Astrocyte of the cerebellum (primary cell): Measurements from ENCODE around the gene NPR3.
A peak's percentile ranks its signal among the peaks of the same experiment; 100 is the strongest.

Source experiments
- DNase-seq: peaks from one replicate; pipeline ENCODE4 v3.0.0-alpha.2; 2011; ENCODE audit warnings: low read depth
- H3K4me3 ChIP-seq: 2 replicates; pipeline ENCODE4 v1.5.1; 2011; ENCODE audit warnings: mild to moderate bottlenecking, low read depth, low read length, moderate library complexity
- in situ Hi-C: cut with HindIII; loops from 2 replicates; pipeline ENCODE4 v1.10.0; 2017; ENCODE audit warnings: low sequenced_read_pairs
- TF ChIP-seq, protein P1 (sequence below): IDR thresholded peaks from 2 replicates; pipeline ENCODE4 v1.5.1; 2012; ENCODE audit warnings: low read length, low read depth, moderate library complexity, mild to moderate bottlenecking; ENCODE audit errors: missing control alignments

Gene NPR3

DNA sequence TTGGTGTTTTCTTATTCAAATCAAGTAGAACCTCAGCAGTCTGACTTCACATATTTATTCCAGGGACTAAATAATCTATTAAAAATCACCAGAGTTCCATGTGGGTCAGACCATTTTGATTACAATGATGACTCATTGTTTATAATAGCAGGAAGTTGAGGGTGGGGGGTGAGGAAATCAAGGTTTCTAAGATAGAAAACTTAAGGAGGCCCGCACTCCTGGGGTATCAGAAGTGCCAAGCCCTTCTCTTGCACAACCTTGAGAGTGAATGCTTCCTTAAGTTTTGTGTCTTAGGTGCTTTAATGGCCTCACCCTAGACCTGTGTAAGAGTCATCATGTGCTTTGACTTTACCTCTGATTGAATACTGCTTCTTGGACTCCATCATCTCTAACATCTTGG lies 31.9 kb upstream of the NPR3 start:
- in situ Hi-C loops: no loop called here
- TF ChIP-seq, protein P1, sequence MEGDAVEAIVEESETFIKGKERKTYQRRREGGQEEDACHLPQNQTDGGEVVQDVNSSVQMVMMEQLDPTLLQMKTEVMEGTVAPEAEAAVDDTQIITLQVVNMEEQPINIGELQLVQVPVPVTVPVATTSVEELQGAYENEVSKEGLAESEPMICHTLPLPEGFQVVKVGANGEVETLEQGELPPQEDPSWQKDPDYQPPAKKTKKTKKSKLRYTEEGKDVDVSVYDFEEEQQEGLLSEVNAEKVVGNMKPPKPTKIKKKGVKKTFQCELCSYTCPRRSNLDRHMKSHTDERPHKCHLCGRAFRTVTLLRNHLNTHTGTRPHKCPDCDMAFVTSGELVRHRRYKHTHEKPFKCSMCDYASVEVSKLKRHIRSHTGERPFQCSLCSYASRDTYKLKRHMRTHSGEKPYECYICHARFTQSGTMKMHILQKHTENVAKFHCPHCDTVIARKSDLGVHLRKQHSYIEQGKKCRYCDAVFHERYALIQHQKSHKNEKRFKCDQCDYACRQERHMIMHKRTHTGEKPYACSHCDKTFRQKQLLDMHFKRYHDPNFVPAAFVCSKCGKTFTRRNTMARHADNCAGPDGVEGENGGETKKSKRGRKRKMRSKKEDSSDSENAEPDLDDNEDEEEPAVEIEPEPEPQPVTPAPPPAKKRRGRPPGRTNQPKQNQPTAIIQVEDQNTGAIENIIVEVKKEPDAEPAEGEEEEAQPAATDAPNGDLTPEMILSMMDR: no peak
- H3K4me3 ChIP-seq: no peak overlapping the region
- no peak for DNase-seq

DNA sequence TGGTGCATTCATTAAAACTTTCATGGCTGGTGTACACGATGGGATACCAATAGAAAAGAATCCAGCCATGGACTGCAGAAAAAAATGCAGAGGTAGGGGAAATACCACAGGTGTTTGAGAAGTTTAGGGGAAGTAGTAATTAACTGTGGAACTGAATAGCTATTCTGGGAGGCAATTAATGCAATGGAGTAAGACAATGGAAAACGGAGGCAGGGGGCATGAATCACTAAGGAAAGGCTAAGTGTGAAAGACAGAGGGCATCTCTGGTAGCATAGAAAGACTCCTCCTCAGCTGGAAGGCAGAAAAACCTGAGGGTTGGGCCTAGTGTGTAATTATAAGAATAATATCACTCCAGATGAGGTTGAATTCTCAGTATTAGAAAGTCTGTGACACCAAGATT lies 30.9 kb upstream of the NPR3 start:
- DNase-seq: no peak
- no peak overlapping the region for H3K4me3 ChIP-seq
- in situ Hi-C loops: no loop called here
- TF ChIP-seq, protein P1: no peak

DNA sequence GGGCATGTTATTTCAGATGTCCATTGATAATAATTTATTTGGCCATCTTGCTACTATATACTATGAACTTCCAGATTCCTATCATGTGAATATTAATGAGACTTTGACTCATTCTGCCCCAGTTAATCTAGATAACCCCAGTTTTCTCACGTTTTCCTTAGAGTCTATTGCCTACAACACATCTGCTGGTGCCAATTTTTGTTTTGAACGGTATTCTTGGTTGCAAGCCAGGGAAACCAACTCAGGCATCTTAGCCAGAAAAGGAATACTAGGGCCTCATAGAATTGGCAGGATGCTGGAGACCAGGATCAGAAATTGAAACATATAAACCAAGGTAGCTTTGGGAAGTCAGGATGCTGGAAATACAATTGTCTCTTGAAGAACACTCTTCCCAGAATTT lies 28.0 kb upstream of the NPR3 start:
- no peak for DNase-seq
- TF ChIP-seq, protein P1: no peak
- in situ Hi-C loops: no loop called here
- H3K4me3 ChIP-seq: no peak overlapping the region

DNA sequence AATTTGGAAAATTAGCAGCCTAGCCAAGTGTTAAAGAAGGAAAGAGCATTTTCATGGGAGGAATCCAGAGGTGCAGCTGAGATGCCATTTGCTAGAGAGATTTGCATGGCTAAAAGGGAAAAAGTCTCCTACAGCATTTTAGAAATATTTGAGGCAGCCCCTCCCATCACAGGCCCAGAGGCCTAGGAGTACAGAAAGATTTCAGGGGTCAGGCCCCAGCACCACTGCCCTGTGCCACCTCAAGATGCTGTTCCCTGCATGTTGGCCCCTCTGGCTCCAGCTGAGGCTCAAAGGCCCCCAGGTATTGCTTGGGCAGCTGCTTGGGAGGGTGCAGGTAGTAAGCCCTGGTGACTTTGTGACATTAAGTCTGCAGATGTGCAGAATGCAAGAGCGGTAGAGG lies 26.9 kb upstream of the NPR3 start:
- TF ChIP-seq, protein P1: no peak
- in situ Hi-C loops: no loop called here
- no peak overlapping the region for H3K4me3 ChIP-seq
- DNase-seq: no peak

DNA sequence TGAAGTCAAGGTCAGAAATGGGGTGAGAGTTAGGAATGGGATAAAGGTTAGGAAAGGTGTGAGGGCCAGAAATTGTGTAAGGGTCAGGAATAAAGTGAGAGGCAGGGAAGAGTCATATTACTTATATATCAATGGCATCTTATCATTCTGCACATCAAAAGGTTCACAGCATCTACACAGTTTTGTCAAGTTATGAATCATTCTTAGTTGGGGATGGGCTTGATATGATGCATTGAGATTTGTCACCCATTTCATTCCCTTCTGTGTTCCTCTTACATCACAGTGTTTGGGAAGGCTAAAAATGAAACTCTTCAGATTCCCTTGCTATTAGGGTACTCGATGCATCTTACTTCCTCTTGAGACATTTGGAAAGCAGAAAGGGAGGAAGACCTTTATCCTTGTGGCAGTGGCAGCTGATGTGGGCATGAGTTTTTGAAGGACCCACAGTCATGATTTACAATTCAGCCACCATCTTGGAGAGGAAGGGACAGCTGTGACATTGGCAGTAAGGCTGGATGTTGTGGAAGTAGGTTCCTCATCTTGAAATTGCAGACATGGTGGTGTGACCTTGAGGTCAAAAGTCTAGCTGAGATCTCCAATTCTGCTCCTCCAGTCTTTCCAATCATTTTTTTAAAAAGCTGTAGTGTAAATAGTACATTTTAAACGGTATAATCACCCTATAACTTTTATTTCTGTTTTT lies 24.2 kb upstream of the NPR3 start:
- in situ Hi-C loops: no loop called here
- H3K4me3 ChIP-seq: no peak overlapping the region
- no peak for DNase-seq
- TF ChIP-seq, protein P1: no peak

DNA sequence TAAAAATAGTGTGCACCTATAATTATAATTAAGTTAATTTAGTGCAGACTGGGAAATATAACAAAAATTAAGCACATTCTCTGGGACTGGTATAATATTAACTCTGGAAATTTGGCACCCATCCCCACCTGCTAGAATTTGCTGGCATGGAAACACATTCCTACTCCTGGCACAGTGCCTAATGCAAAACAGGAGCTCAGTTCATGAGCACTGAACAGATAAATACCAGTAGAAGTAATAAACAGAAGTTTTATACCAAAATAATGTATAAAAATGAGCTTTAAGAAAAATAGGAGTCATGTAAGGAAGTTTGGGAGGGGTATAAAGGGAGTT lies 23.7 kb upstream of the NPR3 start:
- in situ Hi-C loops: no loop called here
- TF ChIP-seq, protein P1: no peak
- DNase-seq: peak; percentile 37
- no peak overlapping the region for H3K4me3 ChIP-seq

DNA sequence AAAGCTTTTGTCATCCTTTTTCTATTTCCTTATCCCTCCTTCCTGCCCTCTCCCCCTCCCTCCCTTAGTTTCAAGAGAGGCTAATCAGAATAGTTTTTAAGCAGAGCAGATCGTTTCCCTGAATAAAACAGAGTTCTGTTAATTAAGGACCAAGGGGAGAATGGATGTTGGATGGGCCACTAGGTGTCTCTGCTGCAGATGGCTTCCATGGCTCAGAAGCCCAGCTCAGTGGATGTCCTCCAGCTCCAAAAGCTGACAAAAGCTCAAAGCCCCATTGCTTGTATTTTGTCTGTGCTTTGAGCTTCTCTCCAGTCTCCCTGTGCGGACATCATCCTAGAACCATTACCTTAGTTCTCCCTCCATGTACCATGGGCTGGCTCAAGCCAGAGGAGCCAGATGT lies 21.0 kb upstream of the NPR3 start:
- no peak overlapping the region for H3K4me3 ChIP-seq
- DNase-seq: no peak
- in situ Hi-C loops: no loop called here
- TF ChIP-seq, protein P1: peak; percentile 15
